ENCODE results near the gene POLR1C. TPM values are rescaled to one million over a fixed set of nuclear protein-coding genes. Genes with fewer than 3 reads are reported as not detected.
A peak's percentile ranks its signal among the peaks of the same experiment; 100 is the strongest.

POLR1C gene
- total RNA-seq, 1 donor, result 27.0 TPM

DNA sequence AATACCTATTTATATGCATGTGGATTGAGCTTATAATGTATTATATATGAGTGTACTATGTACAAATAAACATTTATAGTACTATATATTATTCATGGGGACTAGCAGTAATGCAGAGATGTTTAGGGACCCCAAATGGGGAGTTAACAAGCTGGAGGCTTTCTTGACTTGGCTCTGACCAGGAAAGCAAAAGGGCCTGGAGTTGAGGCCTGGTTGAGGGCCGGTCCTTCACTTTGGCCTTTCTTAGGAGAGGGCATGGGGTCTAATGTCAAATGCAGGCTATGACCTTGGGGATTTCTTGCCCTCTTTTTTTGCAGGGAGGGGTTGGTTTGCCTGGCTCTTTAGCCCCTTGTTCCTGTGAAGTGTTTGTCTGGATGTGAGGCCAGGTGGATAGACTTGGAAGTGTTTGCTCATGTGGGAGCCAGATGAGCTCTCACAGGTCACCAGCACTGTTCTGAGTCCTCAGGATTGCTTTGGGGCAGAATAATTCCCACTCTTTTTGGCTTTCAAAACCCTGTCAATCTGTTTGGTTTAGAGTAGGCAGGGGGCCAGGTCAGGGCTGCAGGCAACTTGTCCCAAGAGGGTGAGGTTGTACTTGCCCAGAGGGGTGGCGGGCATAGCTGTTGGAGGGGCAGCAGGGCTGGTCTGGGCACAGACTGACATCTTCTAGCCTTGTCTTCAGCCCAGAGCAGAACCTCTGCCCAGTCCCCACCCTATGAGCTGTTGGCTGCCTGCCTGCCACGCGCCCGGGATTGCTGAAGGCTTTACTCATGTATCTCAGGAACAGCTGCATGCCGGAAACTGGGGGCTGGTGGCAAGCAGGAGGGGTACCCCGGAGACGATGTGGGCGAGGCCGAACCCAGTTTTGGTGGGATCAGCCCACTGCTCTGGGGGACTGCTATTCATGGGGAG lies 24.9 kb upstream of the POLR1C start:
- DNase-seq (ENCODE audit: low read depth), result peak; percentile 73
- no peak overlapping the region for H3K4me3 ChIP-seq (ENCODE audit: low read depth, low read length)
- TF ChIP-seq, protein P1, sequence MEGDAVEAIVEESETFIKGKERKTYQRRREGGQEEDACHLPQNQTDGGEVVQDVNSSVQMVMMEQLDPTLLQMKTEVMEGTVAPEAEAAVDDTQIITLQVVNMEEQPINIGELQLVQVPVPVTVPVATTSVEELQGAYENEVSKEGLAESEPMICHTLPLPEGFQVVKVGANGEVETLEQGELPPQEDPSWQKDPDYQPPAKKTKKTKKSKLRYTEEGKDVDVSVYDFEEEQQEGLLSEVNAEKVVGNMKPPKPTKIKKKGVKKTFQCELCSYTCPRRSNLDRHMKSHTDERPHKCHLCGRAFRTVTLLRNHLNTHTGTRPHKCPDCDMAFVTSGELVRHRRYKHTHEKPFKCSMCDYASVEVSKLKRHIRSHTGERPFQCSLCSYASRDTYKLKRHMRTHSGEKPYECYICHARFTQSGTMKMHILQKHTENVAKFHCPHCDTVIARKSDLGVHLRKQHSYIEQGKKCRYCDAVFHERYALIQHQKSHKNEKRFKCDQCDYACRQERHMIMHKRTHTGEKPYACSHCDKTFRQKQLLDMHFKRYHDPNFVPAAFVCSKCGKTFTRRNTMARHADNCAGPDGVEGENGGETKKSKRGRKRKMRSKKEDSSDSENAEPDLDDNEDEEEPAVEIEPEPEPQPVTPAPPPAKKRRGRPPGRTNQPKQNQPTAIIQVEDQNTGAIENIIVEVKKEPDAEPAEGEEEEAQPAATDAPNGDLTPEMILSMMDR (IDR thresholded peaks at IDR 0.05; ENCODE audit: insufficient read depth, low read length), result no peak

DNA sequence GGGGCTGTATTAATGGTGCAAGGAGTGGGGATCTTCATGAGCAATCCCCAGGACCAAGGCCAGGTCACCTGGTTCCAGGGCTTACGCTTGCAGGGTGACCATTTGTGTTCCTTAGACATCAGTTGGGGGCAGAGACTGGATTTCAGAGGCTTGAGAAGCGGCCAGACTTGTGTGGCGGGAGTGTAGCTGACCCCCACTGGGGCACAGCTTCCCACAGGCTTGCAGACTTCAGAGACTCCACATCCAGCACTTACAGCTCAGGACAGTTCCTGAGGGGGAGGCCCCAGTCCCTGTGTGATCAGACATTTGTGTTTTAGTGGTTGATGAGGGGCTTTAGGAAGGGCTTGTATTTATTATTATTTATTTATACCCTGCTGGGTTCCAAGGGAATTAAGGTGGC lies 24.2 kb upstream of the POLR1C start:
- TF ChIP-seq, protein P1 (IDR thresholded peaks at IDR 0.05; ENCODE audit: insufficient read depth, low read length), result no peak
- DNase-seq (ENCODE audit: low read depth), result no peak
- H3K4me3 ChIP-seq (ENCODE audit: low read depth, low read length), result no peak overlapping the region

DNA sequence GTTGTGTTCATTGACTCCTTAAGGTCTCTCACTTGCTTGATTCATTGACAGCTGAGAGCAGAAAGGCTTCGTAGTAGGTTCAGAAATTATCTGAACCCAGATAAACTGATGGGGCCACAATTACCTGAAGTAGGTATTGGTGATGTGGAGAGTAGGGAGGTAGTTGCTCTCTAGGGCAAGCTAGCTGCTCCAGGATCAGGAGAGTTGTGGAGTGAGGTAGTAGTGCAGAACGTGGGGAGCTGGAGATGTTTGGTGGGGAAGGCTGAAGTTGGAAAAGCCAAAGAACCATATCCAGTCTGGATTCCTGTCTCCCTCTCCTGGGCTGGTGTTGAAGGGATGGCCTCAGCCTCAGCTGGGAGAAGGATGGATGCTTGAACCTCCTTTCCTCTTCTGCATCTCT lies 23.7 kb upstream of the POLR1C start:
- no peak overlapping the region for H3K4me3 ChIP-seq (ENCODE audit: low read depth, low read length)
- TF ChIP-seq, protein P1 (IDR thresholded peaks at IDR 0.05; ENCODE audit: insufficient read depth, low read length), result no peak
- DNase-seq (ENCODE audit: low read depth), result no peak

DNA sequence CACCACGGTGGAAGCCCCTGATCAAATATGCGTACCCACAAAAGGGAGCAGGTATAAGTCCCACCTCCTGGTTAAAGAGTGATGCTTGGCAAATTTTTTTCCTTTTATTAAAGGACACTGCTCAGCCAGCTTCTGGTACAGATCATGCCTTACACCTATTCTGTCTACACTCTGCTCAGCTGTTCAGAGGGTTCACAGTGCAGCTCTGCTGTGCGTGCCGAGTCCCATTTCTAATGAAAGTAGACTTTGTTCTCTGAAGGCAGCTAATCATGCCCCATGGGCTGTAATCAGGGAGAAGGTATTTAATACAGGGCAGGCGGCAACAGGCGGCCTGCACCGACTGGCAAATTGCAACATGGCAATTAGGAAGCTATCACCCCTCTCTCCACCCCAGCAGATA lies 23.1 kb upstream of the POLR1C start:
- no peak for DNase-seq (ENCODE audit: low read depth)
- TF ChIP-seq, protein P1 (IDR thresholded peaks at IDR 0.05; ENCODE audit: insufficient read depth, low read length), result no peak
- no peak overlapping the region for H3K4me3 ChIP-seq (ENCODE audit: low read depth, low read length)

DNA sequence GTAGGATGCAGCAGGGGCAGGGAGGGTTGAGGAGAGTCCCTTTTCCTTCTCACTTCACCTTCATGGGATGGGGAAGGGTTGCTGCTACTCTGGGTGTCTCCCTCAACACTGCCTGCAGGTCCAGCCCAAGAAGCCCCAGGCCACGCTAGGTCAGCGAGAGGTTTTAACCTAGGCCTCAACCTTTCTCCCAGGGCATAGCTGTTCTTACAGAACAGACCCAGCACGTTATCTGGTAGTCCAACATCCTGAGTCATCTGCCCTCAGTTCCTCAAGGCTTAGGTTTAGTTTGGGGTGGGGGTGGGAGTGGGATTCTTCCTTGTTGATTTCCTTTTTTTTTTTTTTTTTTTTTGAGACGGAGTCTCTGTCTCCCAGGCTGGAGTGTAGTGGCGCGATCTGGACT lies 22.6 kb upstream of the POLR1C start:
- no peak overlapping the region for H3K4me3 ChIP-seq (ENCODE audit: low read depth, low read length)
- TF ChIP-seq, protein P1 (IDR thresholded peaks at IDR 0.05; ENCODE audit: insufficient read depth, low read length), result no peak
- DNase-seq (ENCODE audit: low read depth), result no peak

DNA sequence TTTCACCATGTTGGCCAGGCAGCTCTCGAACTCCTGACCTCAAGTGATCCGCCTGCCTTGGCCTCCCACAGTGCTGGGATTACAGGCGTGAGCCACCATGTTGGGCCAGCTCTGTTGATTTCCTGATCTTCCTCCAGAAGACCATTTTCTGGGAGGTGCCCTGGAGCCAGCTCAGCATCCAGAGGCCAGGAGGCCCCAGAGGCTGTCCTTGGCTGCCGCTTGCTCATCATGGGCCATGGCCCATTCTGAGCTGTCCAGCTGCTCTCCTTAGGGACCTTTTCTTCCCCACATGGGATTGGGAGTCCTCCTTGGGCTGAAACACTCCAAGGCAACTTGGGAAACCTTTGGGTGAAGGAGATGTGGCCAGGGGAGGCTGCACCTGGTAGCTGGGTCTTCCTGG lies 22.1 kb upstream of the POLR1C start:
- no peak overlapping the region for H3K4me3 ChIP-seq (ENCODE audit: low read depth, low read length)
- TF ChIP-seq, protein P1 (IDR thresholded peaks at IDR 0.05; ENCODE audit: insufficient read depth, low read length), result no peak
- DNase-seq (ENCODE audit: low read depth), result no peak

All from fibroblast of the aortic adventitia (primary cell).